Endodermal cell (in vitro differentiated cells): ENCODE measurements around the gene RUNX2. TPM values are rescaled to one million over a fixed set of nuclear protein-coding genes. Genes with fewer than 3 reads are reported as not detected.

Experiments used
- DNase-seq: peaks from one replicate; pipeline ENCODE4 v3.0.0-alpha.2; 2017
- H3K27ac ChIP-seq: 2 replicates; pipeline ENCODE4 v1.5.1; 2013; ENCODE audit warnings: mild to moderate bottlenecking, low read depth, low read length, moderate library complexity
- H3K27me3 ChIP-seq: 2 replicates; pipeline ENCODE4 v1.6.1; 2013; ENCODE audit warnings: mild to moderate bottlenecking, low read length, moderate library complexity; ENCODE audit not compliant: insufficient read depth, control insufficient read depth, poor library complexity, severe bottlenecking
- H3K36me3 ChIP-seq: 2 replicates; pipeline ENCODE4 v1.7.0; 2013; ENCODE audit warnings: mild to moderate bottlenecking, low read length, moderate library complexity; ENCODE audit not compliant: control insufficient read depth, insufficient read depth
- H3K4me1 ChIP-seq: one replicate; pipeline ENCODE4 v1.7.0; 2013; ENCODE audit warnings: low read length; ENCODE audit not compliant: control insufficient read depth, insufficient read depth
- H3K4me3 ChIP-seq: 2 replicates; pipeline ENCODE4 v1.5.1; 2013; ENCODE audit warnings: mild to moderate bottlenecking, low read length, moderate library complexity
- H3K9ac ChIP-seq: 2 replicates; pipeline ENCODE4 v1.6.1; 2013; ENCODE audit warnings: mild to moderate bottlenecking, low read length, moderate library complexity; ENCODE audit not compliant: poor library complexity, severe bottlenecking; ENCODE audit errors: extremely low read depth
- H3K9me3 ChIP-seq: 2 replicates; pipeline ENCODE4 v1.6.1; 2013; ENCODE audit warnings: mild to moderate bottlenecking, low read length, moderate library complexity; ENCODE audit not compliant: control insufficient read depth
- H3K27ac Mint-ChIP-seq: 2 replicates; pipeline ENCODE4 v1.8.0; 2020; ENCODE audit warnings: mixed read lengths
- H3K27me3 Mint-ChIP-seq: 2 replicates; pipeline ENCODE4 v1.8.0; 2021; ENCODE audit warnings: mild to moderate bottlenecking, mixed read lengths; ENCODE audit not compliant: insufficient read depth
- H3K36me3 Mint-ChIP-seq: 2 replicates; pipeline ENCODE4 v1.8.0; 2020; ENCODE audit warnings: low read depth, mixed read lengths
- H3K4me1 Mint-ChIP-seq: 2 replicates; pipeline ENCODE4 v1.8.0; 2020; ENCODE audit warnings: mixed read lengths
- H3K4me3 Mint-ChIP-seq: 2 replicates; pipeline ENCODE4 v1.8.0; 2020; ENCODE audit warnings: mild to moderate bottlenecking, moderate library complexity, mixed read lengths
- H3K9me3 Mint-ChIP-seq: 2 replicates; pipeline ENCODE4 v1.8.0; 2020; ENCODE audit warnings: mild to moderate bottlenecking, mixed read lengths
- WGBS, 2 experiments: methylation state at CpG; one replicate each; pipeline versions ENCODE4 v1.1.5 to v1.1.7; 2013; ENCODE audit warnings: missing lambda C conversion rate in 2 of 2, mixed read lengths in 1 of 2; ENCODE audit not compliant: insufficient coverage in 1 of 2, insufficient read length in 1 of 2; 5-methylcytosine and 5-hydroxymethylcytosine counted together
- total RNA-seq, 2 donors: library from RNA; stranded (reverse); fragmentation: NEBNext Ultra II Directional in 1 of 2; extraction: Animal tissue kit (Norgen Biotek cat#: 25700) in 1 of 2; gene quantifications; 2 replicates in 1 of 2; 3 replicates in 1 of 2; pipeline ENCODE4 v1.2.1, GENCODE V29; 2021
- TF ChIP-seq, protein P1 (sequence below): fragments of 200-600 bp; sonication (generic); conservative IDR thresholded peaks from 2 replicates; pipeline ENCODE4 v1.5.0; 2021; ENCODE audit warnings: antibody characterized with exemption, mild to moderate bottlenecking

The RUNX2 gene
- total RNA-seq, 2 donors from 2014 or later: 0.18 to 0.26 TPM

DNA sequence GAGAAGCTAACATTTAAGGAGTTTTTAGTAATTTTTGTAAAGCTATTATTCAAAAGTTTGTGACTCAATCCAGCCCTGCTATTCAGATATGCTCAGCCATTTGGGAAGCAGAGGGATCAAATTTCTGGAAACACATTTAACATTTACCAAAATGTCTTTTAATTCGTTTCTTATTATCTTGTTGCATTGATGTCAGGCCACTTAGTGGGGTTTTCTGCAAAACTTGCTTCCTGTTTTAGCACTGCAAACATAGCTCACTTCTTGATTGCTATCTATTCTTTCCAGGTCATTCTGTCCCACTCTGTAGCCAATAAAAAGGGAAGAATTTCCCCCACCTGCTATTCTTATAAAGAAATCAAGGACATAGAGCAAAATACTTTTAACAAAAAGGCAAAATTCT, 226.5 kb downstream of the RUNX2 start:
- no peaks in the 10 kb centered on the region for H3K4me1 Mint-ChIP-seq
- no peak overlapping the region for H3K4me3 Mint-ChIP-seq
- no peaks in the 10 kb centered on the region for H3K9me3 Mint-ChIP-seq
- Histone ChIP-seq H3K27me3 (no peaks in the 10 kb centered on the region), H3K36me3 (no peaks in the 10 kb centered on the region), H3K4me3 (no peak overlapping the region), H3K9me3 (no peaks in the 10 kb centered on the region), H3K27ac (no peak overlapping the region), H3K4me1 (no peaks in the 10 kb centered on the region), H3K9ac (no peak overlapping the region)
- 88 to 97% methylated on average over 1 of the region's 1 CpG for WGBS, 2 experiments
- no peak for DNase-seq
- TF ChIP-seq, protein P1, sequence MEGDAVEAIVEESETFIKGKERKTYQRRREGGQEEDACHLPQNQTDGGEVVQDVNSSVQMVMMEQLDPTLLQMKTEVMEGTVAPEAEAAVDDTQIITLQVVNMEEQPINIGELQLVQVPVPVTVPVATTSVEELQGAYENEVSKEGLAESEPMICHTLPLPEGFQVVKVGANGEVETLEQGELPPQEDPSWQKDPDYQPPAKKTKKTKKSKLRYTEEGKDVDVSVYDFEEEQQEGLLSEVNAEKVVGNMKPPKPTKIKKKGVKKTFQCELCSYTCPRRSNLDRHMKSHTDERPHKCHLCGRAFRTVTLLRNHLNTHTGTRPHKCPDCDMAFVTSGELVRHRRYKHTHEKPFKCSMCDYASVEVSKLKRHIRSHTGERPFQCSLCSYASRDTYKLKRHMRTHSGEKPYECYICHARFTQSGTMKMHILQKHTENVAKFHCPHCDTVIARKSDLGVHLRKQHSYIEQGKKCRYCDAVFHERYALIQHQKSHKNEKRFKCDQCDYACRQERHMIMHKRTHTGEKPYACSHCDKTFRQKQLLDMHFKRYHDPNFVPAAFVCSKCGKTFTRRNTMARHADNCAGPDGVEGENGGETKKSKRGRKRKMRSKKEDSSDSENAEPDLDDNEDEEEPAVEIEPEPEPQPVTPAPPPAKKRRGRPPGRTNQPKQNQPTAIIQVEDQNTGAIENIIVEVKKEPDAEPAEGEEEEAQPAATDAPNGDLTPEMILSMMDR: no peak
- no peaks in the 10 kb centered on the region for H3K27me3 Mint-ChIP-seq
- H3K27ac Mint-ChIP-seq: no peak overlapping the region
- H3K36me3 Mint-ChIP-seq: no peaks in the 10 kb centered on the region

DNA sequence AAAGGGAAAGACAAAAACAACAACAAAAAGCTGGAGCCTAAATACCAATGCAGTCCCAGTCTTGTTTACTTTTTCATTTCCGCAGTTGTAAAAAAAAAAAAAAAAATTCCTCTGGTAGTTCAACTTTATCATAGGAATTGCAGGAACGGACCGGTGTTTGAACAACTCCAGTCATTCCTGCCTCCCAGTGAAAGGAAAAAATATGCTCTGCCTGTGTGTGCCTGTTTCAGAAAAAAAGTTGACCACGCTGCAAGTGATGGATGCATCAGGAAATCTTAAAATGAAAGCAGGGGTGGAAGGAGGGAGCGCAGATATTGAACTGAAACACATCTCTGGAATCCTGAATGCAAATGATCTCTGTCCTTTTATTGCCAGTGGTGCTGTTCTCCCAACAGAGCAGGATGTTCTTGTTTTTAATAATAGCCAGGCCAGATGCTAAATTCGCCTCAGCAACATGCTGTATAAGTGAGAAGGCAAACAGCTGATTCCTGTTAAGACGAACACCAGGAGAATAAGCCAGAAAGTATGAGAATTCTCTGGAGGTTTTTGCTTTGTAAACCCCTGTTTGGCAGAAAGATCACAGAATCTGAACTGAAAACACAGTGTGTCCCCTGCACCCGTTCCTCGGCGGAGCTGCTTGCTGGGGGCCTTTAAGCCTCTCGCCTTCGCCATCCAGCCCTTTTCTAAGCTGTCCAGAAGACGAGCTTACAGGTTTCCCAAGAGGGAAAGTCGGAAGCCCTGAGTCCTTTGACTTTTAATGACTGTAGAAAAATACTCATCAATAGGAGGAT, 228.0 kb downstream of the RUNX2 start:
- no peak overlapping the region for H3K27ac ChIP-seq
- H3K9me3 ChIP-seq: no peaks in the 10 kb centered on the region
- H3K9me3 Mint-ChIP-seq: no peaks in the 10 kb centered on the region
- no peak overlapping the region for H3K4me3 ChIP-seq
- TF ChIP-seq, protein P1: no peak
- H3K27me3 ChIP-seq: no peaks in the 10 kb centered on the region
- no peaks in the 10 kb centered on the region for H3K36me3 ChIP-seq
- DNase-seq: no peak
- H3K4me1 ChIP-seq: no peaks in the 10 kb centered on the region
- no peak overlapping the region for H3K4me3 Mint-ChIP-seq
- no peaks in the 10 kb centered on the region for H3K36me3 Mint-ChIP-seq
- H3K9ac ChIP-seq: no peak overlapping the region
- H3K27ac Mint-ChIP-seq: no peak overlapping the region
- H3K4me1 Mint-ChIP-seq: no peaks in the 10 kb centered on the region
- 90 to 93% methylated on average over 13 to 14 of the region's 14 CpGs for WGBS, 2 experiments
- H3K27me3 Mint-ChIP-seq: no peaks in the 10 kb centered on the region

DNA sequence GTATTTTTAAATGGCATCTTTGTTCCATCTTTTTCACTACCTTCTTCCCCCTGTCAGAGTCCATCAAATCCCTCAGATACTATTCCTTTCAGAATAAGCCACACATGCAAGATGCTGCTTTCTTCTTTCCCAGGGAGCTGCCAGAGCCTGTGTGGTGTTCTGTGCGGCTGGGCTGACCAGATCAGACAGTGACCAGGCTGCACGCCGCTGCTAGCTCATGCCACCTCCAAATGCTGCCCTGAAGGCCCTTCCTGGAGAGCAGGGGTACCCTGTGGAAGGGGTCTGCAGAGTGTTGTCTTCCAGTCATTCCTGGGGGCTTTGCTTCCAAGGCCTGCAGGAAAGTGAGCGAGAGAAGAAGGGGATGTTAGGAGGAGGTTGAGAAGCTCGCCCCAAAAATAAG, 228.7 kb downstream of the RUNX2 start:
- TF ChIP-seq, protein P1: no peak
- DNase-seq: no peak
- Histone ChIP-seq H3K27me3 (no peaks in the 10 kb centered on the region), H3K9me3 (no peaks in the 10 kb centered on the region), H3K36me3 (no peaks in the 10 kb centered on the region), H3K27ac (no peak overlapping the region), H3K4me1 (no peaks in the 10 kb centered on the region), H3K9ac (no peak overlapping the region), H3K4me3 (no peak overlapping the region)
- Mint-ChIP-seq H3K36me3 (no peaks in the 10 kb centered on the region), H3K27me3 (no peaks in the 10 kb centered on the region), H3K9me3 (no peaks in the 10 kb centered on the region), H3K4me1 (no peaks in the 10 kb centered on the region), H3K27ac (no peak overlapping the region), H3K4me3 (no peak overlapping the region)
- 87 to 95% methylated on average over 3 to 4 of the region's 5 CpGs for WGBS, 2 experiments
